ENCODE measurements around the gene TTLL7.

Gene TTLL7

GRCh38 chr1:83959824-83960498 lies 39.0 kb downstream of the TTLL7 start:
- no peak overlapping the region for H3K4me3 ChIP-seq (ENCODE audit: low read length)
- peak; percentile 25 for DNase-seq (ENCODE audit: low read depth)
- TF ChIP-seq, protein P1, sequence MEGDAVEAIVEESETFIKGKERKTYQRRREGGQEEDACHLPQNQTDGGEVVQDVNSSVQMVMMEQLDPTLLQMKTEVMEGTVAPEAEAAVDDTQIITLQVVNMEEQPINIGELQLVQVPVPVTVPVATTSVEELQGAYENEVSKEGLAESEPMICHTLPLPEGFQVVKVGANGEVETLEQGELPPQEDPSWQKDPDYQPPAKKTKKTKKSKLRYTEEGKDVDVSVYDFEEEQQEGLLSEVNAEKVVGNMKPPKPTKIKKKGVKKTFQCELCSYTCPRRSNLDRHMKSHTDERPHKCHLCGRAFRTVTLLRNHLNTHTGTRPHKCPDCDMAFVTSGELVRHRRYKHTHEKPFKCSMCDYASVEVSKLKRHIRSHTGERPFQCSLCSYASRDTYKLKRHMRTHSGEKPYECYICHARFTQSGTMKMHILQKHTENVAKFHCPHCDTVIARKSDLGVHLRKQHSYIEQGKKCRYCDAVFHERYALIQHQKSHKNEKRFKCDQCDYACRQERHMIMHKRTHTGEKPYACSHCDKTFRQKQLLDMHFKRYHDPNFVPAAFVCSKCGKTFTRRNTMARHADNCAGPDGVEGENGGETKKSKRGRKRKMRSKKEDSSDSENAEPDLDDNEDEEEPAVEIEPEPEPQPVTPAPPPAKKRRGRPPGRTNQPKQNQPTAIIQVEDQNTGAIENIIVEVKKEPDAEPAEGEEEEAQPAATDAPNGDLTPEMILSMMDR (IDR thresholded peaks at IDR 0.05; ENCODE audit: insufficient read depth, low read depth, low read length, missing control alignments): no peak

- TF ChIP-seq, protein P1 (IDR thresholded peaks at IDR 0.05; ENCODE audit: insufficient read depth, low read depth, low read length, missing control alignments): no peak
- H3K4me3 ChIP-seq (ENCODE audit: low read length): no peak overlapping the region
- peak; percentile 4 for DNase-seq (ENCODE audit: low read depth)
These were observed 40.2 kb downstream of the TTLL7 start for GRCh38 chr1:83958704-83959103.

DNA sequence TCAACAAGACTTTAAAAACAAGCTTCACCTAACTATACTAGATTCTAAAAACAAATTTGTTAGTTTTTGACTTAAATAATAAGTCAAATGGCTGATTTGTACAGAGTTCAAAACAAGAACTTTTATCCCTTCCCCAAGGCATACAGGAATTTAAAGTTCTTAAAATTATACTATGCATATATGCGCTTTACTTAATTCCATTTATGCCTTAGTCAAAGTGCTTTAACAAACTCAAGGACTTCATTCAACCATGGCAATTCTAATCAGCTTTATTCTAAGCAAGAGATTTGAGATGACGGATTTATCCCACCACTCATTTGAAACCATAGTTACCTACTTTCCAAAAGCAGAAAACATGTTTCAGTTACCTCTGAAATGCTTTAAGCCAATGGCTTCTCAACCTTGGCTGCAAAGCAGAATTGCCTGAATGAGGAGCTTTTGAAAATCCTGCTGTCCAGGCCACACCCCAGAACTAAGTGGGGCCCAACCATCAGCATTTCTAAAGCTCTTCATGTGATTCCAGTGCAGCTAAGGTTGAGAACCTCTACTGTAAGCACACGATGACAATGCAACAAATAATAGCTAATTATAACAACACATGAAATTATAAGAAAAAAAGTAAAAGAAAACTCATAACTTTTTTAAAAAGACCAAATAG lies 44.6 kb downstream of the TTLL7 start:
- no peak overlapping the region for H3K4me3 ChIP-seq (ENCODE audit: low read length)
- no peak for DNase-seq (ENCODE audit: low read depth)
- TF ChIP-seq, protein P1 (IDR thresholded peaks at IDR 0.05; ENCODE audit: insufficient read depth, low read depth, low read length, missing control alignments): no peak

- H3K4me3 ChIP-seq (ENCODE audit: low read length): no peak overlapping the region
- TF ChIP-seq, protein P1 (IDR thresholded peaks at IDR 0.05; ENCODE audit: insufficient read depth, low read depth, low read length, missing control alignments): no peak
- no peak for DNase-seq (ENCODE audit: low read depth)
These were observed 48.7 kb downstream of the TTLL7 start for GRCh38 chr1:83950106-83950661.

DNA sequence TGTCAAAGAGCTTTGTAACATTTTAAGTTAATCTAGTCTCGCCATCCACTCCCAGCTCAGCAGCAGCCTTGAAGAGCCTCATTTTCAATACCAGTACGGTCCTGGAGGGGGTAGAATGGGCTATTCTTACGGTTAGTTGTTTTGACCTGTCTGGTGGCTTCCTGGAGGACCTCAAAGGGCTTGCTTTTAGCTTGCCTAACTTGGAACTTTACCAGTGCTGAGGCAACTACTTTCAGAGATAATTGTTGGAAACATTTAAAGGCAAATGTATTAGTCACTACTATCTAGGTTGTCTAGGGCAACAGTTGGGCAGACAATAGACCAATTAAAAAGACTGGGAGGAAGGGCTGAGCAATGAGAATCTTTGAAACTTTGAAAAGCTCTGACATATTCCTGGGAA lies 56.0 kb downstream of the TTLL7 start:
- no peak overlapping the region for H3K4me3 ChIP-seq (ENCODE audit: low read length)
- DNase-seq (ENCODE audit: low read depth): peak; percentile 13
- TF ChIP-seq, protein P1 (IDR thresholded peaks at IDR 0.05; ENCODE audit: insufficient read depth, low read depth, low read length, missing control alignments): no peak

- H3K4me3 ChIP-seq (ENCODE audit: low read length): no peak overlapping the region
- DNase-seq (ENCODE audit: low read depth): no peak
- TF ChIP-seq, protein P1 (IDR thresholded peaks at IDR 0.05; ENCODE audit: insufficient read depth, low read depth, low read length, missing control alignments): no peak
These were observed 64.4 kb downstream of the TTLL7 start for GRCh38 chr1:83934550-83934949.

Measured in epithelial cell of esophagus (primary cell).